GM23338 (cell line): ENCODE measurements around the gene RIC1.

ENCODE experiments used
- CREB1 ChIP-seq: fragments of 250-450 bp; sonication (Bioruptor Pico); IDR thresholded peaks from 2 replicates; pipeline ENCODE4 v1.5.0; 2020; ENCODE audit warnings: low read depth, mild to moderate bottlenecking, moderate library complexity
- CTCF ChIP-seq, 2 experiments: fragments of 200-600 bp in 1 of 2; sonication (generic) in 1 of 2; conservative IDR thresholded peaks; 2 replicates each; pipeline versions ENCODE4 v1.5.1 to v1.6.1; 2016 to 2017; ENCODE audit warnings: antibody characterized with exemption in 2 of 2, low read depth in 2 of 2, mild to moderate bottlenecking in 2 of 2, moderate library complexity in 1 of 2
- ETS1 ChIP-seq: IDR thresholded peaks from 2 replicates; pipeline ENCODE4 v1.6.1; 2016; ENCODE audit warnings: antibody characterized with exemption
- EZH2 ChIP-seq: fragments of 200-600 bp; sonication (generic); IDR thresholded peaks from one replicate; pipeline ENCODE4 v1.8.0; 2017; ENCODE audit warnings: antibody characterized with exemption, mild to moderate bottlenecking, low read depth; ENCODE audit not compliant: unreplicated experiment
- EZH2phosphoT487 ChIP-seq: fragments of 200-600 bp; sonication (generic); IDR thresholded peaks from one replicate; pipeline ENCODE4 v1.8.1; 2018; ENCODE audit warnings: antibody characterized with exemption; ENCODE audit not compliant: unreplicated experiment
- JUNB ChIP-seq: IDR thresholded peaks from one replicate; pipeline ENCODE4 v1.6.1; 2016; ENCODE audit warnings: antibody characterized with exemption; ENCODE audit not compliant: unreplicated experiment
- NANOG ChIP-seq: IDR thresholded peaks from 2 replicates; pipeline ENCODE4 v1.6.1; 2016; ENCODE audit warnings: antibody characterized with exemption, borderline replicate concordance
- POLR2AphosphoS5 ChIP-seq: IDR thresholded peaks from 2 replicates; pipeline ENCODE4 v1.6.1; 2016; ENCODE audit warnings: antibody characterized with exemption, low read depth
- REST ChIP-seq: IDR thresholded peaks from one replicate; pipeline ENCODE4 v1.6.1; 2018; ENCODE audit warnings: antibody characterized with exemption; ENCODE audit not compliant: unreplicated experiment
- STAT1 ChIP-seq: IDR thresholded peaks from one replicate; pipeline ENCODE4 v1.6.1; 2016; ENCODE audit warnings: antibody characterized with exemption; ENCODE audit not compliant: unreplicated experiment
- ZNF114 ChIP-seq: fragments of 250-450 bp; sonication (Bioruptor Pico); IDR thresholded peaks from 2 replicates; pipeline ENCODE4 v1.5.0; 2020; ENCODE audit warnings: mild to moderate bottlenecking, moderate library complexity
- ZNF331 ChIP-seq: fragments of 250-450 bp; sonication (Bioruptor Pico); IDR thresholded peaks from 2 replicates; pipeline ENCODE4 v1.5.0; 2020; ENCODE audit warnings: low read depth, mild to moderate bottlenecking, moderate library complexity
- ZNF462 ChIP-seq: fragments of 250-450 bp; sonication (Bioruptor Pico); IDR thresholded peaks from 2 replicates; pipeline ENCODE4 v1.5.0; 2020; ENCODE audit warnings: mild to moderate bottlenecking, moderate library complexity

- TF ChIP-seq POLR2AphosphoS5 (no peak), CTCF (conservative IDR thresholded peaks at IDR 0.05; ENCODE audit: low read depth in 2 of 2) (no peak), EZH2phosphoT487 (no peak), EZH2 (no peak), ETS1 (no peak), CREB1 (no peak), REST (no peak), ZNF331 (CRISPR knock-in tag) (no peak), JUNB (no peak), ZNF114 (CRISPR knock-in tag) (no peak), NANOG (no peak), STAT1 (no peak), ZNF462 (CRISPR knock-in tag) (no peak)
Observed at GRCh38 chr9:5778805-5779204, 149.9 kb downstream of the RIC1 start.
